Right cardiac atrium (tissue), 5 donors: ENCODE measurements around the gene INTS1. TPM values are rescaled to one million over a fixed set of nuclear protein-coding genes. Genes with fewer than 3 reads are reported as not detected.
A peak's percentile ranks its signal among the peaks of the same experiment; 100 is the strongest.
"Not testable (repeated sequence)": the region's sequence is repeated elsewhere in the genome, so short reads cannot be mapped to it uniquely, and the experiment has no call there.

Source experiments
- ATAC-seq, 2 donors: fragments of 200-7000 bp; cut with Tn5 transposase; one replicate each; pipeline versions ENCODE4 v1.8.0 to v1.9.1; 2020; ENCODE audit warnings: moderate library complexity in 2 of 2, mild to moderate bottlenecking in 1 of 2
- DNase-seq, 3 donors: peaks; one replicate each; pipeline ENCODE4 v3.0.0-alpha.2; 2020
- H3K27ac ChIP-seq: one replicate; pipeline ENCODE4 v1.5.1; 2013; ENCODE audit warnings: mild to moderate bottlenecking, low read length, control low read depth, moderate library complexity
- H3K27me3 ChIP-seq: one replicate; pipeline ENCODE4 v1.6.1; 2013; ENCODE audit not compliant: control insufficient read depth, insufficient read depth
- H3K4me1 ChIP-seq: one replicate; pipeline ENCODE4 v1.6.1; 2013; ENCODE audit warnings: low read length; ENCODE audit not compliant: control insufficient read depth, insufficient read depth
- H3K4me3 ChIP-seq: one replicate; pipeline ENCODE4 v1.5.1; 2013; ENCODE audit warnings: low read length, control low read depth
- H3K9me3 ChIP-seq: one replicate; pipeline ENCODE4 v1.6.1; 2013; ENCODE audit warnings: low read length; ENCODE audit not compliant: control insufficient read depth
- WGBS: extraction: QIAGEN DNeasy Blood & Tissue Kit; methylation state at CpG from one replicate; pipeline ENCODE4 v1.1.7; 2013; 5-methylcytosine and 5-hydroxymethylcytosine counted together
- intact Hi-C, 4 donors: fragments of 100-400 bp; cut with DNase I; formaldehyde crosslinking; loops; one replicate each; pipeline versions ENCODE4 v1.11.0 to v1.14.0; 2022 to 2023
- polyA plus RNA-seq: library from polyadenylated mRNA; stranded (reverse); fragments of 200-250 nt; gene quantifications from one replicate; pipeline ENCODE4 v1.2.3, GENCODE V29; 2013
- total RNA-seq, 4 donors: library from RNA; stranded (reverse); fragmentation: NEBNext Ultra II Directional; extraction: Animal tissue kit (Norgen Biotek cat#: 25700); gene quantifications; one replicate each; pipeline ENCODE4 v1.2.1, GENCODE V29; 2021
- donor health status: healthy with polysubstance abuse.
- donor health status: DM: no; HTN: yes; CAD: no.
- donor health status: DM: no; HTN: no; CAD: no.
- donor health status: DM: no; HTN: yes; CAD: no; lungs with severe emphysema.
- donor health status: DM: yes; HTN: yes; CAD: no.

INTS1 gene
- total and polyA plus RNA-seq, 5 donors: 30.6 to 48.3 (median 45.6) TPM

DNA sequence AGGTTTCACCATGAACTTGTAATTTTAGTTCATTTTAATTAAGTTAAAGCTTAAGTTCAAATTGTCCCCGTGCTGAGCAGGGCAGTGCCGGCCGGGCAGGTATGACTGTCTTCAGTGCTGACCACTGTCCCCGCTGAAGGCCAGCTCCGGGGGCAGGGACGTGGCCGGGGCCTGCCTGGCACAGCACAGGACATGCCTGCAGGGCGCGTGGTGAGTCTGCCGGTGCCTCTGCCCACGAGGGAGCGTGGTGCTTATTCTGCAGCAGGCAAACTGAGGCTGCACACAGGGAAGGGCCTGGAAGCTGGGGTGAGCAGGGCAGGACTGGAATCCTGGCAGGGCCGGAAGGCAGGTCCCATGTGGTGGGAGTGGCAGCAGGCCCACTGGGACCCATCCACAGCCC lies 54.7 kb downstream of the INTS1 start:
- H3K4me3 ChIP-seq: no peak overlapping the region
- ATAC-seq (no peak), DNase-seq (no peak)
- H3K27me3 ChIP-seq: no peaks in the 10 kb centered on the region
- H3K9me3 ChIP-seq: no peaks in the 10 kb centered on the region
- H3K27ac ChIP-seq: no peak overlapping the region
- H3K4me1 ChIP-seq: no peaks in the 10 kb centered on the region
- 93% methylated on average over 13 of the region's 13 CpGs for WGBS
- intact Hi-C loops: no loop called here

DNA sequence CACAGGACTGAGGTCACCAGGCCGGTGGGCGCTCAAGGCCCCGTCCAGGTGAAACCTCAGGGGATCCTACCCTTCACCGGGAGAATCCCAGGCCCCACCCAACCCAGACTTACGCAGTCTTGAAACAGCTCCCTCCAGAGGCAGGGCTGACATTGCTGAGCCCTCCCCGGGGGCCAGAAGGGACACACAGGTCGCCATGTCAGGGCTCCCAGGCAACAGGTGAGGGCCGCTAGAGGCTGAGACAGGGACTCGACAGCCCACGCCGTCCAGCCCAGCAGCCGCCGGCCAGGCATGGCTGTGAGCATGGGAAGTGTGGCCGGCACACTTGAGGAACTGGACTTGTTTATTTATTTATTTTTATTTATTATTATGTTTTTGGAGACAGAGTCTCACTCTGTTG lies 55.2 kb downstream of the INTS1 start:
- intact Hi-C loops: no loop called here
- Histone ChIP-seq H3K27me3 (no peaks in the 10 kb centered on the region), H3K4me1 (no peaks in the 10 kb centered on the region), H3K9me3 (no peaks in the 10 kb centered on the region), H3K27ac (no peak overlapping the region), H3K4me3 (no peak overlapping the region)
- WGBS: 92% methylated on average over 14 of the region's 14 CpGs
- DNase-seq (no peak), ATAC-seq (no peak)

DNA sequence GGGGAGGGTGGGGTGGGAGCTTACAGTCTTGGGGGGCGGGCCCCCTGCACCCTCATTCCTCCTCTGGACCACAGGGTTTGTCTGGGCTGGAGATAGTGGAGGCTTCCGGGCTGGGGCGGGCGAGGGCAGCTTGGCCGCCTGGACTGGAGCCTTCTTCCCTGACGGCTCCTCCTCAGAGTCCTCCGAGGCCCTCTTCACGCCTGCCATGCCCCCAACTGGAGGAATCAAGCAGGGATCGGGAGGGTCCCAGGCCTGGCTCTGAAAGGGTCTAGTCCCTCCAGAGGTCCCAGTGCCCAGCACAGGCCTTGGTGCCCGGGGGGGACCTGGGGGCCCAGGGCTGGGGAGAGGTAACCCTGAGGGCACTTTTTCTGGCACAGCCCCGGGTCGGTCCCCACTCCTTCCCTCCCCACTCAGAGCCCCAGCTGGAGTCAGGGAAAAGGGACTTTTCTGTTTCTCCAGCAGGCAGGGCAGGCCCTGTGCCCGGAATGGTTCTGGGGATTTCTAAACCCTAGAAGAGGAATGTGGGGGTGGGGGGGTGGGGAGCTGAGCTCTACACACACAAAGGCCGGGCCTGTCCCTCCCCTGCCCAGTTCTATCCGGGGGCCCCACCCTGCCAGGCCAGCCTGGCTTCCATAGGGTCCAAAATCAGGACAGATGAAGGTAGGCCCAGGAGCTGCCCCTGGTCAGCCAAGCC lies 56.5 kb downstream of the INTS1 start:
- Histone ChIP-seq H3K4me1 (no peaks in the 10 kb centered on the region), H3K9me3 (no peaks in the 10 kb centered on the region), H3K27me3 (no peaks in the 10 kb centered on the region), H3K4me3 (no peak overlapping the region), H3K27ac (no peak overlapping the region)
- DNase-seq (peak; percentile 56 to 82 (median 80)), ATAC-seq (peak; percentile 8 to 19)
- WGBS: 61% methylated on average over 15 of the region's 15 CpGs
- intact Hi-C loops: no loop called here

DNA sequence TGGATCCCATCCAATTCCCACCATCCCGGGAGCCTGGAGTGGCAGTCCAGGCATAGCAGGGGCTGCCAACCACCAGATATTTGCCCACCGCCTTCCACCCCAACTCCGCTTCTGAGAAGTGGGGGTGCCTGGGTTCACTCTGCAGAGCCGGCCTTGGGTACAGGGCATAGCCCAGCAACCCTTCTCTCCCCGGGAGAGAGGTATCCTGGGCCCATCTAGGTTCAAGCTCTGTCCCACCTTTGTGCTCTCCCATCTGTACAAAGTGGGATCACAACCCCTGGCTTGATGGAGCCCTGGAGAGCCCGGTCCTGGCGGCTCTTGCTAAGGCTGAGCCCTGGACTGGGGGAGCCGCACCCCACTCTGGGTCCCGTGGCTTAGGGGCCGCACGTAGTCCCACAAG lies 57.1 kb downstream of the INTS1 start:
- Histone ChIP-seq H3K27ac (no peak overlapping the region), H3K27me3 (no peaks in the 10 kb centered on the region), H3K4me3 (no peak overlapping the region), H3K9me3 (no peaks in the 10 kb centered on the region), H3K4me1 (no peaks in the 10 kb centered on the region)
- 82% methylated on average over 11 of the region's 11 CpGs for WGBS
- intact Hi-C loops: no loop called here
- DNase-seq (no peak), ATAC-seq (no peak)

DNA sequence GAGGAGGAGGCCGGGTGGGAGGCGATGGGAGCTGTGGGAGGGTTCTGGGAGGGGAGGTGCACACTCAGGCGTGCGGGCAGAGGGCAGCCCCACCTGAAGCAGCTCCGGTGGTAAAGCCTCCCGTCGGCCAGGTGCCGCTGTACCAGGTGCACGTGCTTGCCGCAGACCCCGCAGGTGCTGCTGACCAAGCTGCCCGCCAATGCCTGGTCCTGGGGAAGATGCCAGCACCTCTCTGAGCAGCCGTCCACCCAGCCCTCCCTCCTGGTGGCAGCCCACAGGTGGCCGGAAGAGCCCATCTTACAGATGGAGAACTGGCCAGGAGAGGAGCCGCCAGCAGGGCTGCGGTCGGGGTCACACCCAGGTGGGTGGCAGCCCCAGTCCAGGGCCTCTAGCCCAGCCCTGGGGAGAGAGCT lies 57.6 kb downstream of the INTS1 start:
- intact Hi-C loops: no loop called here
- H3K27me3 ChIP-seq: no peaks in the 10 kb centered on the region
- no peak overlapping the region for H3K4me3 ChIP-seq
- ATAC-seq (no peak), DNase-seq (no peak)
- 78% methylated on average over 17 of the region's 17 CpGs for WGBS
- H3K4me1 ChIP-seq: no peaks in the 10 kb centered on the region
- no peak overlapping the region for H3K27ac ChIP-seq
- H3K9me3 ChIP-seq: no peaks in the 10 kb centered on the region

DNA sequence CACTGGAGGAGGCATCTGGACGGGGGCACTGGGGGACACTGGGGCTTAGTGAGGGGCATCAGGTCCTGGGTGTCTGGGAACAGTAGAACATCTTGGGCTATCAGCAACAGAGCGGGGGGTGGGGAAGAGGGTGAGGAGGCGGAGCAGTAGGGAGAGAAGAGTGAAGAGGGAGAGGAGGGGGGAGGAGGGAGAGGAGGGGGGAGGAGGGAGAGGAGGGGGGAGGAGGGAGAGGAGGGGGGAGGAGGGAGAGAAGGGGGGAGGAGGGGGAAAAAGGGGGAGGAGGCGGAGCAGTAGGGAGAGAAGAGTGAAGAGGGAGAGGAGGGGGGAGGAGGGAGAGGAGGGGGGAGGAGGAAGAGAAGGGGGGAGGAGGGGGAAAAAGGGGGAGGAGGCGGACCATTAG lies 58.2 kb downstream of the INTS1 start:
- ATAC-seq, H3K4me1 ChIP-seq, DNase-seq, H3K27me3 ChIP-seq, H3K27ac ChIP-seq, H3K4me3 ChIP-seq, intact Hi-C loops, H3K9me3 ChIP-seq: not testable (repeated sequence)
- 87% methylated on average over 4 of the region's 5 CpGs for WGBS

DNA sequence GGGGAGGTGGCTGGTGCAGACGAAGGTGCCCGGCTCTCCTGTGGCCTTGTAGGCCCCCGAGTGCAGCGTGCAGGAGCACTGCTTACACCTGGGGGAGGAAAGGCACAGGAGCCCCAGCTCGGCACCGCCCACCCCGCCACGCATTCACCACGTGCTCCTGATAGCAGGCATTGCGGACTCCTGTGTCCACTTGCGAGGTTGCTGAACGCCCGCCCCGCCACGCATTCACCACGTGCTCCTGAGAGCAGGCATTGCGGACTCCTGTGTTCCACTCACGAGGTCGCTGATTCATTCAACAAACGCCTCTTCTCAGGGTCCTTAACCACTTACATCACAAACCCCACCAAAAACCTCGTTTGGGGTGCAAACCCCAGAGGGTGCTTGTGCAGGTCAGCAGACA lies 58.8 kb downstream of the INTS1 start:
- no peaks in the 10 kb centered on the region for H3K9me3 ChIP-seq
- H3K4me1 ChIP-seq: no peaks in the 10 kb centered on the region
- intact Hi-C loops: no loop called here
- H3K27me3 ChIP-seq: no peaks in the 10 kb centered on the region
- no peak overlapping the region for H3K27ac ChIP-seq
- H3K4me3 ChIP-seq: no peak overlapping the region
- WGBS: 92% methylated on average over 21 of the region's 21 CpGs
- ATAC-seq: no peak
- no peak for DNase-seq

DNA sequence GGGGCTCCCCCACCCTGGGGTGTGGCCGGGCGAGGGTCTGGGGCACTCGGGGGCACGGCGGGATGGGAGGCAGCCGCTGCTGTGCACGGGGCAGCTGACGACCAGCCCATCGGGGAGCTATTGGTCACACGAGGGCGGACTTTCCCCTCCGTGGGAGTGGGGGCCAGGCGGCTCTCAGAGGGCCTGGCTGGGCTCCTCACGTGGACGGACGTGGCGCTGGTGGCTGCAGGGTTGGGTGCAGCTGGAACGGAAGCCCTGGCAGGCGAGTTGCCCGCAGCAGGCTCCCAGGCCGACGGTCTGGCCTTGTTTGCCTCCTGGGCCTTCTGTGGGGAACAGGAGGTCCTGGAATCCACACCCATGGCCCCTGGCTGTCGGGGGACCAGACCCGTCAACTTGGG lies 59.3 kb downstream of the INTS1 start:
- WGBS: 87% methylated on average over 24 of the region's 24 CpGs
- no peak for DNase-seq
- no peaks in the 10 kb centered on the region for H3K9me3 ChIP-seq
- intact Hi-C loops: no loop called here
- H3K27me3 ChIP-seq: no peaks in the 10 kb centered on the region
- no peak for ATAC-seq
- no peaks in the 10 kb centered on the region for H3K4me1 ChIP-seq
- H3K27ac ChIP-seq: no peak overlapping the region
- H3K4me3 ChIP-seq: no peak overlapping the region

DNA sequence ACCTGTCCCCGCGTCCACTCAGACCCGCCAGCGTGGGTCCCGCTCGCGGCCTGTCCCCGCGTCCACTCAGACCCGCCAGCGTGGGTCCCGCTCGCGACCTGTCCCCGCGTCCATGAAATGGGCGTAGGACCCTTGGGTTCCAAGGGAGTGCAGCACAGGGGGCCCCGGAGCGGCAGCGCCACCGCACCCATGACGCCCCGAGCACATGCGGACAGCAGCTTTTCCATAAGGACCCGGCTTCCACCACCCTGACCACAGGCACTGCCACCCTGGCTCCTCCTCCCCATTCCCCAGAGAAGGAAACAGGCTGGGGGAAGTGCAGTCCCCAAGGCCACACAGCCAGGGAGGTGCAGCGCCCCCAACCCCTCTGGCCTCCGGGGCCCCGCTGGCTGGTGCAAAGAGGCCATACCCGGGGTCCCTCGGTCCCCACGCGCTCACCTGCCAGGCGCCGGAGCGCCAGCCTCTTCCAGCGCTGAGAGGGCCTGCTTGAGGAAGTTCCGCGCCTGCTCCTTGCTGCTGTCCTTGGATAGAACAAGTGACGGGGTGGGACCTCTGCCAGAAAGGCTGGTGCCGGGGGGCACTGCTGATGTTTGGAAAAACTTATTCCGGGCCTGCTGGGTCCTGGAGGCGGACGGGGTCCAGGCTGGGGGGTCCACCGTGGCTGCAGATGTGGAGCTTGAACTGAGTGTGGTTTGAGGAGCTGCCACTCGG lies 59.8 kb downstream of the INTS1 start:
- Histone ChIP-seq H3K4me1 (no peaks in the 10 kb centered on the region), H3K4me3 (no peak overlapping the region), H3K27me3 (no peaks in the 10 kb centered on the region), H3K27ac (no peak overlapping the region), H3K9me3 (no peaks in the 10 kb centered on the region)
- WGBS: 94% methylated on average over 45 of the region's 45 CpGs
- DNase-seq (no peak), ATAC-seq (no peak)
- intact Hi-C loops: no loop called here

DNA sequence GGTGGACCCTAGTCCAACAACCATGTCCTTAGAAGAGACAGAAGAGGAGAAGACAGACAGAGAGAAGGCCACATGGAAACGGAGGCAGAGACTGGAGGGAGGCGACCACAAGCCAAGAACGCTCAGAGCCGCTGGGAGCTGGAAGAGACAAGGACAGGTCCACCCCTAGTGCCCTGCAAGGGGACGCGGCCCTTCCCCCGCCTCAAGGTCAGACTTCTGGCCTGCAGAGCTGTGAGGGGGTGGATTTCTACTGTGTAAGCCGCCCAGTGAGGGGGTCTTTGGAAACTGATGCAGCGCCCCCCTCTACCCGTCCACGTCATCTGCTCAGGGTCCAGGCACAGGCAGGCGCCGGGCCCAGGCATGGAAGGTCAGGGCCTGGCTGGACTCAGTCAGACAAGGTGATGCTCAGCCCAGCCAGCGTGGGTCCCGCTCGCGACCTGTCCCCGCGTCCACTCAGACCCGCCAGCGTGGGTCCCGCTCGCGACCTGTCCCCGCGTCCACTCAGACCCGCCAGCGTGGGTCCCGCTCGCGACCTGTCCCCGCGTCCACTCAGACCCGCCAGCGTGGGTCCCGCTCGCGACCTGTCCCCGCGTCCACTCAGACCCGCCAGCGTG lies 60.5 kb downstream of the INTS1 start:
- H3K9me3 ChIP-seq, H3K4me3 ChIP-seq, H3K4me1 ChIP-seq, H3K27ac ChIP-seq, ATAC-seq, DNase-seq, intact Hi-C loops, H3K27me3 ChIP-seq: not testable (repeated sequence)
- WGBS: 97% methylated on average over 19 of the region's 42 CpGs

DNA sequence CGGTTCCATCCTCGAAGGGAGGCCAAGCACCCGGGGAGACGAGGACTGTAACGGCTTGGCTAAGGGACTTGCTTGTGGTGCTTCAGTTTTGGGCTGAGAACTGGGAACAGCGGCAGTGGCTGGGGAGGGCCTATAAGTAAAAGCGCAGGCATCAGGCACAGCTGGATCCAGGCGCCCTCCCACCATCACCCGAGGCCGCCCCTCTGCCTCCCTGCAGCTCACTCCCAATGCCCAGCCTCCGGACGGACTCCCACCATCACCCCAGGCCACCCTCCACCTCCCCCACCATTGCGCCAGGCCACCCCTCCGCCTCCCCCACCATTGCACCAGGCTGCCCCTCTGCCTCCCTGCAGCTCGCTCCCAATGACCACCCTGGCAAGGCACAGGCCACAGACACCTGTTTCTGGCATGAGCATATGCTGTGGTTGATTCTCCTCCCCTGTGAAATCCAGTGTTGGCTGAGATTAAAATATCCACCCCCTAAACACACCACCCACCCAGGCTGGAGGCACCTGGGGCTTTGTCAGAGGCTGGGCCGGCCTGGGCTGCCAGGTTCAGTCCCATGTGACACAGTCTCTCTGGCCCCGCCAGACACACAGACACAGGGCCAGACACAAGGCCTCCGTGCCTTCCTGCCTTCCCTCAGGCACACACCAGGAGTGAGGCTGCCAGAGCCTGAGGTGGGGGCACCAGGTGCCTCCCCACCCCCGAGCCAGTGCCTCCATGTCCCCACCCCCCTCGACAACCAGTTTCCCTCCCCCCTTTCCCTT lies 61.6 kb downstream of the INTS1 start:
- no peak for DNase-seq
- no peaks in the 10 kb centered on the region for H3K4me1 ChIP-seq
- intact Hi-C loops: no loop called here
- no peak overlapping the region for H3K27ac ChIP-seq
- H3K27me3 ChIP-seq: no peaks in the 10 kb centered on the region
- H3K4me3 ChIP-seq: no peak overlapping the region
- no peak for ATAC-seq
- no peaks in the 10 kb centered on the region for H3K9me3 ChIP-seq
- WGBS: 91% methylated on average over 20 of the region's 20 CpGs
